Astrocyte of the cerebellum (primary cell): ENCODE measurements around the gene IGHMBP2.

Experiments used
- DNase-seq: peaks from one replicate; pipeline ENCODE4 v3.0.0-alpha.2; 2011; ENCODE audit warnings: low read depth
- H3K4me3 ChIP-seq: 2 replicates; pipeline ENCODE4 v1.5.1; 2011; ENCODE audit warnings: mild to moderate bottlenecking, low read depth, low read length, moderate library complexity
- in situ Hi-C: cut with HindIII; loops from 2 replicates; pipeline ENCODE4 v1.10.0; 2017; ENCODE audit warnings: low sequenced_read_pairs
- TF ChIP-seq, protein P1 (sequence below): IDR thresholded peaks from 2 replicates; pipeline ENCODE4 v1.5.1; 2012; ENCODE audit warnings: low read length, low read depth, moderate library complexity, mild to moderate bottlenecking; ENCODE audit errors: missing control alignments

IGHMBP2 gene

DNA sequence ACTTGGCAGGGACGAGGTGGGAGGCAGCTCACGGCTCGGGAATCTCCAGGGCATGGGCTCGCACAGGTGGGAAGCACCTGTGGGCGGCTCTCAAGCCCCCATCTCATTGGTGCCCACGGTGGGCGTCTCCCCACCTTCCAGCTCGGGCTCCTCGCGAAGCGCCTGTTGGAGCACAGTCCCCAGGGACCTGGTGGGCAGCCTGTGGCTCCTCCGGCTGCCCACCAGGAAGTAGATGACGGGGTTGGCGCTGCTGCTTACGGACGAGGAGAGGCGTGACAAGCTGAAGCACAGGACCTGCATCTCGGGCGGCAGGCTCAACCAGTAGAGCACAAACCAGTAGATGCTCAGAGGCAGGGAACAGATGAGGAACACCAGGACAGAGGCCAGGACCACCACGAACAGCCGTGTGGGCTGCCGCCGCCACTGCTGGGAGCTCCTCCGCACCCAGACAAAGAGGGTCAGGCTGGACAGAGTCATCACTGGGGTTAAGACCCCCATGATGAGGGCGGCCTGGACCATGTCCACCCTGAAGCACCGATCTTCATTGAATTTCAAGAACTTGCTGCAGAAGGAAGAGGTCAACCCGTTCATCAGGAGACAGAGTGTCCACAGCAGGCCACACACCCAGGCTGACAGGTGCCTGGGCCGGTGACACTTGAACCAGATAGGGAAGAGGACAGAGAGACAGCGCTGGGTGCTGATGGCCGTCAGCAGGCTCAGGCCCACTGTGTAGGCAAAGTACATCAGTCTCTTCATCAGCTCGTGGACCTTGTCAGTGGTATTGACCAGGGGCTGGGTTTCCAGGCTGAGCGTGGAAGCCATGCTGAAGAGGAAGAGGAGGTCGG is 76.5 kb downstream of the IGHMBP2 start:
- in situ Hi-C loops = no loop called here
- no peak overlapping the region for H3K4me3 ChIP-seq
- no peak for DNase-seq
- TF ChIP-seq, protein P1, sequence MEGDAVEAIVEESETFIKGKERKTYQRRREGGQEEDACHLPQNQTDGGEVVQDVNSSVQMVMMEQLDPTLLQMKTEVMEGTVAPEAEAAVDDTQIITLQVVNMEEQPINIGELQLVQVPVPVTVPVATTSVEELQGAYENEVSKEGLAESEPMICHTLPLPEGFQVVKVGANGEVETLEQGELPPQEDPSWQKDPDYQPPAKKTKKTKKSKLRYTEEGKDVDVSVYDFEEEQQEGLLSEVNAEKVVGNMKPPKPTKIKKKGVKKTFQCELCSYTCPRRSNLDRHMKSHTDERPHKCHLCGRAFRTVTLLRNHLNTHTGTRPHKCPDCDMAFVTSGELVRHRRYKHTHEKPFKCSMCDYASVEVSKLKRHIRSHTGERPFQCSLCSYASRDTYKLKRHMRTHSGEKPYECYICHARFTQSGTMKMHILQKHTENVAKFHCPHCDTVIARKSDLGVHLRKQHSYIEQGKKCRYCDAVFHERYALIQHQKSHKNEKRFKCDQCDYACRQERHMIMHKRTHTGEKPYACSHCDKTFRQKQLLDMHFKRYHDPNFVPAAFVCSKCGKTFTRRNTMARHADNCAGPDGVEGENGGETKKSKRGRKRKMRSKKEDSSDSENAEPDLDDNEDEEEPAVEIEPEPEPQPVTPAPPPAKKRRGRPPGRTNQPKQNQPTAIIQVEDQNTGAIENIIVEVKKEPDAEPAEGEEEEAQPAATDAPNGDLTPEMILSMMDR = no peak

DNA sequence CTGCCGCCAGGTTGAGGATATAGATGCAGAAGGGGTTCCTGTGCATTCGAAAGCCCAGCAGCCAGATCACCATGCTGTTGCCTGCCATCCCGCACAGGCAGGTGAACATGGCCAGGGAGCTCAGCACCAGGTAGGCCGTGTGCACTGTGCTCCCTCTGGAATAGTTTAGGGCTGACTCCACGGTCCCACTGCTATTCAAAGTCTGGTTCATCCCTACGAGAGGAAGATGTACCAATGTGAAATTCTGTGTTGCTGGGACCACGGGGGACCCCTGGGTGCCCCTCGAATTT is 77.0 kb downstream of the IGHMBP2 start, which contains the start of gene MRGPRD:
TSS of gene MRGPRD (minus strand) at position 211 of the 290 bp plus-strand sequence. CDS start at position 211, 0 bp downstream.
- no peak within 1 kb of the TSS for H3K4me3 ChIP-seq
- in situ Hi-C loops = no loop called here
- TF ChIP-seq, protein P1 = no peak
- no peak for DNase-seq

DNA sequence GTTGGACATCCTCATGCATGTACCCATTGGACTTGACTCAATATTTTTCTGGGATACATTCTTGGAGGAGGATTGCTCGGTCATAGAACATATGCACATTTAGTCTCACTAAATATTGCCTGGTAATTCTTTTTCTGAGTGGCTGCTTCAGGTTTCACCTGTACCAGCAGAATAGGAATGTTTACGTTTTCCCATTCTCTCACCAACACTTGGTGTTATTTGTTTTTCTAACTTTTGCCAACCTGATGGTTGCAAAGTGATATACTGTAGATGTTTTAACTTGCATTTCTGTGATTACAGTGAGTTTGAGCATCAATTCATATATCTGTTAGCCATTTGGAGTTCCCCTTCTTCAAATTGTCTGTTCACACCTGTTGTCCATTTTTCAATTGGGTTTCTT is 78.4 kb downstream of the IGHMBP2 start:
- no peak overlapping the region for H3K4me3 ChIP-seq
- in situ Hi-C loops = no loop called here
- TF ChIP-seq, protein P1 = no peak
- no peak for DNase-seq

DNA sequence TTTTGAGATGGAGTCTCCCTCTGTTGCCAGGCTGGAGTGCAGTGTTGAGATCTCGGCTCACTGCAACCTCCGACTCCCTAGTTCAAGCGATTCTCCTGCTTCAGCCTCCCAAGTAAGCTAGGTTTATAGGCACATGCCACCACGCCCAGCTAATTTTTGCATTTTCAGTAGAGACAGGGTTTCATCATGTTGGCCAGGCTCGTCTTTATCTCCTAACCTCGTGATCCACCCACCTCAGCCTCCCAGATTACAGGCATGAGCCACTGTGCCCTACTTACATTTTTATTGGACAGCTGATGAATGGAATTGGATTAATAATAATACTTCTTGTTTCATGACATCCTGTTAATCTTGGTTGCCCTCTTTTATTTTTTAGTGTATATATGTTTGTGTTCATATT is 80.1 kb downstream of the IGHMBP2 start:
- TF ChIP-seq, protein P1 = no peak
- in situ Hi-C loops = no loop called here
- DNase-seq = no peak
- no peak overlapping the region for H3K4me3 ChIP-seq

DNA sequence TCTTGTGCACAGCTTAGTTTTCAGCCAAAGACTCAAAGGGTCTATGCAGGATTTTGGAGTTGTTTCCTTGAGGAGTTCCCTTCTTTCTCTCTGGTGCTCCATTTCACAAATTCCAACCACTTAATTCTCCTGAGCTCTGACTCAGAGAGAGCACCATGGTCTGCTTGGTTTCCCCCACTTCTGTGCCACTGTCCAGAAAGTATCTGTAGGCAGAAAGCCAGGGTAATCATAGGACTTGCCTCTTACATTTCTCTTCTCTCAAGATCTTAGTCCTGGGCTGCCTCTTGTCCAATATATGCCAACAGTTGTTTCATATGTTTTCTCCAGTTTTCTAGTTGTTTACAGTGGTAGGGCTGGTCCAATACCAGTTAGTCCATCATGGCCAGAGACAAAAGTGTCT is 83.5 kb downstream of the IGHMBP2 start:
- DNase-seq = no peak
- in situ Hi-C loops = no loop called here
- H3K4me3 ChIP-seq = no peak overlapping the region
- TF ChIP-seq, protein P1 = no peak

DNA sequence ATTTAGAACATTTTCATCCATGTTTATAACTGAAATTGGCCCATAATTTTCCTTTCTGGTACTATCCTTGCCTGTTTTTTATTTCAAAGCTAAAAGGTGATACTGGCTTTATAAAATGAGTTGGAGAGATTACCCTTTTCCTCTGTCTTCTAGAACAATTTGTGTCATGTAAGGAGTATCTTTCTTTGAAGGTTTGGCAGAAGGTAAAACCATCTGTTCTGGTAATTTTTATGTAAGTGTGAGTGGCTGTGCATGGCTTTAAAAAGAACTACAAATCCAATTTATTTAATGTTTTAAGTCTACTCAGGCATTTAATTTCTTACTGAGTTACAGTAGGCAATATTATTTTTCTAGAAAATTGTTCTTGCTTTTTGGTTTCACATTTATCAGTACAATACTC is 84.8 kb downstream of the IGHMBP2 start:
- DNase-seq = no peak
- TF ChIP-seq, protein P1 = no peak
- H3K4me3 ChIP-seq = no peak overlapping the region
- in situ Hi-C loops = no loop called here
